ENCODE results near the gene YIPF3.

YIPF3 gene

DNA sequence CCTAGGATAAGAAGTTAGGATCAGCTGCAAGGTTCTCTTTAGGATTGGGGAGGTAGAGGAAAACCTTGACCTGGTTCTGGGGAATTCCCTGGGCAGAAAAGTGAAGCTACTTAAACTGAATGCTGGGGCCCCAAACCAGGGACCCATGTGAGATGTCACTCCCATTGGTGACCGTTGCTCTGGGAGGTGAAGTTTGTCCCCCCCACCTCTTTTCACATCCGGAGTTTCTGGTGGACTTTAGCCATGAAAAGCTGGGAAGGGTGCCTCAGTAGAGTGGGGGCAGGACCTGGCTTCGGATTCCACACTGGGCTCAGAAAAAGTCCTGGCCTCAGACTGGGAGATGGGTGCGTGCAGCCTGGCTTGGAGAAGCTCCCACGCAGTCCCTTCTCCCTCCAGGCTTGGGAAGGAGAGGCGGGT lies 26.2 kb downstream of the YIPF3 start:
- peaks cover 15% of the 10 kb centered on the region for H3K36me3 ChIP-seq (ENCODE audit: insufficient read depth, low read length)
- no peak overlapping the region for H3K9ac ChIP-seq (ENCODE audit: low read length)
- H3K27me3 ChIP-seq (ENCODE audit: control insufficient read depth in 1 of 2, insufficient read depth in 2 of 2, low read length in 2 of 2): no peaks in the 10 kb centered on the region
- H3K4me1 ChIP-seq (ENCODE audit: insufficient read depth, low read length): peaks cover 32% of the 10 kb centered on the region
- H3K27ac ChIP-seq (ENCODE audit: low read depth, low read length): no peak overlapping the region
- H3K4me3 ChIP-seq (ENCODE audit: low read depth in 1 of 2, low read length in 2 of 2): no peak overlapping the region
- H3K9me3 ChIP-seq (ENCODE audit: low read length): no peaks in the 10 kb centered on the region

DNA sequence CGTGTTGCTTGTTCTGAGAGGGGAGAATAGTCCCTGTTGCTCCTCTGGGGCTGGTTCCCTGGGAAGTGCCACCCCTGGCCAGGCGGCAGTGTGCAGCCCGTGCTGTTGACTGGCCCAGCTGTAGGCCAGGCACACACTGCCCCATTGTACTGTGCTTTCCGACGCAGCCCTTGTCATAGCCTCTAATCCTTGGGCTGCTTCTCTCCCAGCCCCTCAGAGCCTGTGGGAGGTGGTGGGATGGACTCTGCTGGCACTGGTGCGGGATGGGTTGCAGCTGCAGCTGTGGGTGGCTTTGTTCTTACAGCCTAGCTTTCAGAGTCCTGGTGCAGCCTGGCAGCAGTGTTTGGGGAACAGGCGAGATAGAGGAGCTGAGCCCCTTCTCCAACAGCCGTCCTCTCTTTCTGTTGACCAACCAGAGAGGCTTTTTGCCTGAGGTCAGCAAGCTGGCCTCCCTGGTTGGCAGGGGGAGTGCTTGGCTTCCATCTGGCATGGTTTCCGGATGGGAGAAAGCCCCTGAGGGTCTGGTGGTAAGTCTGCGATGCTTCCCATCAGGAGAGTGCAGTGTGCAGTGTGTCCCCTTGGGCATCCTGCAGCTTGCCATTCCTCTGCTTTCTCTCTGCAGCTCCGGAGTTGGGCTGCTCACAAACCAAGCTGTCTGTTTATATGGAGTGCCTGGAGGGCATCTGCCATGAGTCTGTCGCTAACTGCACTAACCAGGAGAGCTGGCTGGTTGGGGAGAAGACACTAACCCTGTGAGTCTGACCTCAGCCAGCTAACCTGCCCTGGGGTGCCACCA lies 27.3 kb downstream of the YIPF3 start:
- no peak overlapping the region for H3K4me3 ChIP-seq (ENCODE audit: low read depth in 1 of 2, low read length in 2 of 2)
- H3K27ac ChIP-seq (ENCODE audit: low read depth, low read length): no peak overlapping the region
- H3K9me3 ChIP-seq (ENCODE audit: low read length): no peaks in the 10 kb centered on the region
- no peaks in the 10 kb centered on the region for H3K27me3 ChIP-seq (ENCODE audit: control insufficient read depth in 1 of 2, insufficient read depth in 2 of 2, low read length in 2 of 2)
- H3K36me3 ChIP-seq (ENCODE audit: insufficient read depth, low read length): peaks cover 15% of the 10 kb centered on the region
- H3K9ac ChIP-seq (ENCODE audit: low read length): no peak overlapping the region
- peaks cover 28% of the 10 kb centered on the region for H3K4me1 ChIP-seq (ENCODE audit: insufficient read depth, low read length)

DNA sequence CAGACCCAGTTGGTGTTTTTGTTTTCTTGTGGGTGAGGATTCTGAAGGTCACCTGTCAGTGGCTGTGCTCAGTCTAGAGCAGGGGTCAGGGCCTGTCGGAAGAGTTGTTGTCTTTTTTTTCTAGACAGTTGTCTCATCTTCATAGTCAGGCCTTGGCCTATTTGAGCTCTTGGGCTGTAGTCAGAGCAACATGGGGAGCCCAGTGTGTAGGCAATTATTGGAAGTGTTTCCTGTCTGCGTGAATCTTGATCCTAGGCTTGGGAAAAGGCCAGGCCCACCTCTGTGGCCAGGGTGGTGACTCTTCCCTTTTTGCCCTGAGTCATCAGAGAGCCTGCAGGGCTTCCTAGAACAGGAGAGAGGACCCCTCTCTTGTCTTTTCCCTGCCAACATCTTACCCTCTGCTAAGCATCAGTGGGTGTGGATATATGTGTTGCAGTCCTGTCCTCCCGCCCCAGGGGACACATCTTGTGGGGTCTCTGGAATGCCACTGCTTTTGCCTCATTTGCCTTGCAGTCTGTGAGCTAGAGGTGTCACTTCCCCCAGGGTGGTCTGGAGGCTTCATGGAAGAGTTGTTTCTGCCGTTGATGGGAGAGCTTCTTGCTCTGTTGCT lies 28.0 kb downstream of the YIPF3 start:
- no peak overlapping the region for H3K27ac ChIP-seq (ENCODE audit: low read depth, low read length)
- no peaks in the 10 kb centered on the region for H3K27me3 ChIP-seq (ENCODE audit: control insufficient read depth in 1 of 2, insufficient read depth in 2 of 2, low read length in 2 of 2)
- peaks cover 28% of the 10 kb centered on the region for H3K4me1 ChIP-seq (ENCODE audit: insufficient read depth, low read length)
- H3K36me3 ChIP-seq (ENCODE audit: insufficient read depth, low read length): peaks cover 15% of the 10 kb centered on the region
- no peak overlapping the region for H3K9ac ChIP-seq (ENCODE audit: low read length)
- no peaks in the 10 kb centered on the region for H3K9me3 ChIP-seq (ENCODE audit: low read length)
- H3K4me3 ChIP-seq (ENCODE audit: low read depth in 1 of 2, low read length in 2 of 2): no peak overlapping the region

DNA sequence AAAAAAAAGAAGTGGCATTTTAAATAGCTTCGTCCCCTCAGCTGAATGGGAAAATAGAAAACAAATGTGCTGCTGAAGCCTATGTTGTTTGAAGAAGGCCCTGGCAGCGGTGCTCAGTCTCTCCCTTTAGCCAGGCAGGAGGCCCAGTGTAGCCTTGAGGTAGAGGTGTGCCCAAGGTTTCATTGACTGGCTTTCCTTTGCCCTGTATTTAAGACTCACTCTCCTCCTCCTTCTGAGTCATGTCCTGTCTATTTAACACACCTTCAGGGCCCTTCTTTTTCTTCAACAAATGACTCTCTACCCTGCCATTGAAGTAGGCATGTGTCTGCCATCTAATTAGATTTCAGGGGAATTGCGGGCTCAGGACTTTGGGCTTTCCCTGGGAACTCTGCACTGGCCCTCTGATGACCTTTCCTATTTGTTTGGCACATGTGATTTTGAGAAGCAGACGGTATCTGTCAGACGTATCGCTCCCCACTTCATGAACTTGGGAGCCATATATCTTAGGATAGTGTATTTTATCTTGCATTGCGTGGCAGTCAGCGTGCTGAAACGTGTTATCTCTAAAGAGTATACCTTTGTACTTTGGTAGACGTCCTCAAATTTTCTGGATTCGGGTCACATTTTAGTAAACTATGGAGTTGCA lies 35.0 kb downstream of the YIPF3 start:
- H3K4me3 ChIP-seq (ENCODE audit: low read depth in 1 of 2, low read length in 2 of 2): no peak overlapping the region
- no peaks in the 10 kb centered on the region for H3K36me3 ChIP-seq (ENCODE audit: insufficient read depth, low read length)
- no peak overlapping the region for H3K9ac ChIP-seq (ENCODE audit: low read length)
- no peak overlapping the region for H3K27ac ChIP-seq (ENCODE audit: low read depth, low read length)
- peaks cover 26% of the 10 kb centered on the region for H3K4me1 ChIP-seq (ENCODE audit: insufficient read depth, low read length)
- H3K27me3 ChIP-seq (ENCODE audit: control insufficient read depth in 1 of 2, insufficient read depth in 2 of 2, low read length in 2 of 2): no peaks in the 10 kb centered on the region
- no peaks in the 10 kb centered on the region for H3K9me3 ChIP-seq (ENCODE audit: low read length)

DNA sequence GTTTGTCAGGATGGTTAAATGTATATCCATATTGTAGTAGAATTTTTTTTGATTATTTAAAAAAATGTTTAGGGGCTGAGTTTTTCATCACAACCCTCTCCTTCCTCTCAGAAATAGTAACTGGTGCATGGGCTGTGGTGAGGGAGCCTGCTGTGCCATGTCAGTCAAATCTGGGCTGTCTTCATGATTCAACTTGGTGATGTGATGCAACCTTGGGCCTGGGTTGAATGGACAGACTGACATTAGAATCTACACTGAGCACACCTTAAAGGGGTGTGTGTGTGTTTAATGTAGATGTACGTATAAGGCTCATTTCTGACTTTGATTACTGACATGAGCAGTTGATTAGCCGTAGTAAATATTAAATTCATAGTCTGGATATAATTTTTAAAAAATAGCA lies 35.7 kb downstream of the YIPF3 start:
- no peak overlapping the region for H3K4me3 ChIP-seq (ENCODE audit: low read depth in 1 of 2, low read length in 2 of 2)
- H3K27ac ChIP-seq (ENCODE audit: low read depth, low read length): no peak overlapping the region
- H3K9me3 ChIP-seq (ENCODE audit: low read length): no peaks in the 10 kb centered on the region
- no peaks in the 10 kb centered on the region for H3K27me3 ChIP-seq (ENCODE audit: control insufficient read depth in 1 of 2, insufficient read depth in 2 of 2, low read length in 2 of 2)
- no peaks in the 10 kb centered on the region for H3K36me3 ChIP-seq (ENCODE audit: insufficient read depth, low read length)
- no peak overlapping the region for H3K9ac ChIP-seq (ENCODE audit: low read length)
- peaks cover 26% of the 10 kb centered on the region for H3K4me1 ChIP-seq (ENCODE audit: insufficient read depth, low read length)

DNA sequence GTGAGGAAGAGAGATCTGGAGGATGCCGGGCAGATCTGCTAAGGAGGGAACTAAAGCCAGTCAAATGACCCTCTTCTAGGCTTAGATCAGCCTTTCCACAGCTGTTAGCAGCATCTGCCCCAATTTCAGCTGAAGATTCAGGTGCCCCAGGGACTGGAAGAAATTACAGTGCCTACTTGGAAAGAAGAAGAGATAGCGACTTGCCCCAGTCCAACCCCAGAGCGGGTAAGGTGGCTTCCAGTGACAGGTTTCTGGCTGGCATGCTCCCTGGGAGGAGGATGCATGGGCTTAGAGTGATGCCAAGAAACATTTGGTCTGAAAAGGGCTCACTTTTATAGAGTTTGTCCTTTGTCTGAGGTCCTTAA lies 38.7 kb downstream of the YIPF3 start:
- no peaks in the 10 kb centered on the region for H3K27me3 ChIP-seq (ENCODE audit: control insufficient read depth in 1 of 2, insufficient read depth in 2 of 2, low read length in 2 of 2)
- peak overlapping the region; percentile 87 for H3K27ac ChIP-seq (ENCODE audit: low read depth, low read length)
- peak overlapping the region; percentile 81 for H3K9ac ChIP-seq (ENCODE audit: low read length)
- no peaks in the 10 kb centered on the region for H3K36me3 ChIP-seq (ENCODE audit: insufficient read depth, low read length)
- H3K9me3 ChIP-seq (ENCODE audit: low read length): no peaks in the 10 kb centered on the region
- peak overlapping the region; percentile 63 to 84 for H3K4me3 ChIP-seq (ENCODE audit: low read depth in 1 of 2, low read length in 2 of 2)
- peaks cover 26% of the 10 kb centered on the region for H3K4me1 ChIP-seq (ENCODE audit: insufficient read depth, low read length)

DNA sequence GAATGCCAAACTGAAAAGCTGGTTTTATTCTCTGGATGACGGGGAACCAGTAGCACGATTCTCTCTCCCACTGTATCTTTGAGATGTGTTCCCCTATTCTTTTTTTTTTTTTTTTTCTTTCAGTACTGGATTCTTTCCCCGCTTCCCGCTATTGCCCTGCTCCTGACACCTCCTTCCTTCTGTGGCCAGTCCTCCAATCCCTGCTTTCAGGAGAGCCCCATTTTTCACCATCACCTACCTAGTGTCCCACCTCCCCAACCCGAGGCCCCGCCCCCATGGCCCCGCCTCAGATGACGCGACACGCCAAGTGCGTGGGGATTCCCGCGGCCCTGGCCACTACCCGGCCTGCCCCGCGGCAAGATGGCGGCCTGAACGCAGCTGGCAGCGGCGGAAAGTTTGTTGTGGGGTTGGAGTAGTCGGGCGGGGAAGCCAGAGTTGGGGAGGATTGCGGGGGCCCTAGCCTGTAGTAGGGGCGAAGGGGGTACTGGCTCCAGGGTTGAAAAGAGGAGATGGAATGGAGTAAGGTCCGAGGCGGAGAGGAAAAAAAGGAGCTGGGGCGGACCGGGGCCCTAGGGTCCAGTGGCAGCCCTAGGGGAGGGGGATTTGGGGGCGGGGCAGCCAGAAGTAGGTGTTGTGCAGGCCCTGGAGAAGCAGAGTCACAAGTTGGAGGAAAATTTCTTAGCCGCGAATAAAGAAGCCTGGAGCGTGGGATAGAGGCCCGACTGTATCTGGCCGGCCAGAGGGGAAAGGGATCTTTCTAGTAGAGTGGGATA lies 39.3 kb downstream of the YIPF3 start, which contains the start of gene TJAP1:
Gene TJAP1, plus strand, starts transcription at position 336 of the 773 bp plus-strand sequence. CDS start 21,432 bp downstream, outside the sequence.
- H3K27ac ChIP-seq (ENCODE audit: low read depth, low read length): peak within 1 kb of the TSS; percentile 87
- peak within 1 kb of the TSS; percentile 63 to 84 for H3K4me3 ChIP-seq (ENCODE audit: low read depth in 1 of 2, low read length in 2 of 2)

DNA sequence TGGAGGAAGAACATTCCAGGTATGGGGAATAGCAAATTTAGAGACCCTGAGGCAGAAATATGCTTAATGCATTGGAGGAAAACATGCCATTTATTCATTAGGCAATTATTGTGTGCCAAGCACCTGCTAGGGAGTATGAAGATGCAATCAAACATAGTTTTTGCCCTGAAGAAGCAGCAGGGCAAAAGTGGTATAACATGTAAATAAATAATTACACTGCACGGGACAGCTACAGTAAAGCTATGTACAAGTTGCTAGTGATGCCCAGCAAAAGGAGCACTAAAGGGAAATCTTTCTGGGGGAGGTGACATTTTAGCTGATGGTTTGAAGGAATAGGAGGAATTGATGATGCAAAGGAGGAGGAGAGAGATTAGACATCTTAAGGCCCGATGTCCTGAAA lies 40.0 kb downstream of the YIPF3 start:
- no peaks in the 10 kb centered on the region for H3K27me3 ChIP-seq (ENCODE audit: control insufficient read depth in 1 of 2, insufficient read depth in 2 of 2, low read length in 2 of 2)
- peaks cover 26% of the 10 kb centered on the region for H3K4me1 ChIP-seq (ENCODE audit: insufficient read depth, low read length)
- H3K36me3 ChIP-seq (ENCODE audit: insufficient read depth, low read length): no peaks in the 10 kb centered on the region
- H3K4me3 ChIP-seq (ENCODE audit: low read depth in 1 of 2, low read length in 2 of 2): peak overlapping the region in 1 of 2 donors; percentile 84
- no peak overlapping the region for H3K27ac ChIP-seq (ENCODE audit: low read depth, low read length)
- peak overlapping the region; percentile 1 for H3K9ac ChIP-seq (ENCODE audit: low read length)
- no peaks in the 10 kb centered on the region for H3K9me3 ChIP-seq (ENCODE audit: low read length)

More for the DNA sequence above, 39.3 kb downstream of the YIPF3 start, which contains the start of gene TJAP1:
- Histone ChIP-seq H3K9me3 (ENCODE audit: low read length) (no peaks in the 10 kb centered on the region), H3K27me3 (ENCODE audit: control insufficient read depth in 1 of 2, insufficient read depth in 2 of 2, low read length in 2 of 2) (no peaks in the 10 kb centered on the region), H3K4me1 (ENCODE audit: insufficient read depth, low read length) (peaks cover 26% of the 10 kb centered on the region), H3K36me3 (ENCODE audit: insufficient read depth, low read length) (no peaks in the 10 kb centered on the region), H3K9ac (ENCODE audit: low read length) (peak within 1 kb of the TSS; percentile 81)

DNA sequence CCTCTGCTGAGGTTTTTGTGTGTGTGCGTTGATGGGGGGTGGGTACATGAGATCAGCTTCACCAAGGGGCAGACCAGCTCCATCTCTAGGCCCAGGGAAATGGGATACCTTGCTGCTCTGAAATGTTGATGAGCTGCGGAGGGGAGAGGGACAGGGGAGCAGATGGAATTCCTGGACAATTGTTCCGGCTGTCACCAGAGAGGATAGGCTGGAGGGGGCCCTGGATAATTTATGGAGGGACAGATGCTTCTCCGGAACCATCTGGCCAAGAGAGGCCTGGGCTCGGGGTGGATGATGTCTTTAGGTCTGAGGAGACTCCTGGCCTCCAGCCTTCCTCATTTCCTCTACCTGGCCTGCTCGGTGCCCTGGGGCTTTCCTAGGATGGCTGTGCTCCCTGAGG lies 41.2 kb downstream of the YIPF3 start:
- Histone ChIP-seq H3K27ac (ENCODE audit: low read depth, low read length) (no peak overlapping the region), H3K9ac (ENCODE audit: low read length) (no peak overlapping the region), H3K36me3 (ENCODE audit: insufficient read depth, low read length) (no peaks in the 10 kb centered on the region), H3K9me3 (ENCODE audit: low read length) (no peaks in the 10 kb centered on the region), H3K27me3 (ENCODE audit: control insufficient read depth in 1 of 2, insufficient read depth in 2 of 2, low read length in 2 of 2) (no peaks in the 10 kb centered on the region), H3K4me3 (ENCODE audit: low read depth in 1 of 2, low read length in 2 of 2) (no peak overlapping the region), H3K4me1 (ENCODE audit: insufficient read depth, low read length) (peaks cover 26% of the 10 kb centered on the region)

DNA sequence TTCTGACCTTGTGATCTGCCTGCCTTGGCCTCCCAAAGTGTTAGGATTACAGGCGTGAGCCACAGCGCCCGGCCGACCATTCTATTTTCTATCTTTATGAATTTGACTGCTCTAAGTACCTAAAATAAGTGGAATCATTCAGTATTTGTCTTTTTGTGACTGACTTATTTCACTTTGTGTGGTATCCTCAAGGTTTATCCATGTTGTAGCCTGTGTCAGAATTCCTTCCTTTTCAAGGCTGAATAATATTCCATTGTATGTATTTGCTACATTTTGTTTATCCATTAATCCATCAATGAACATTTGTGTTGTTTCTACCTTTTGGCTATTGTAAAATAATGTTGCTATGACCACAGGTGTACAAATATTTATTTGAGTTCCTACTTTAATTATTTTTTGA lies 44.2 kb downstream of the YIPF3 start:
- H3K4me3 ChIP-seq (ENCODE audit: low read depth in 1 of 2, low read length in 2 of 2): no peak overlapping the region
- no peak overlapping the region for H3K27ac ChIP-seq (ENCODE audit: low read depth, low read length)
- no peaks in the 10 kb centered on the region for H3K36me3 ChIP-seq (ENCODE audit: insufficient read depth, low read length)
- peaks cover 0 to 6% of the 10 kb centered on the region in 2 donors for H3K27me3 ChIP-seq (ENCODE audit: control insufficient read depth in 1 of 2, insufficient read depth in 2 of 2, low read length in 2 of 2)
- no peak overlapping the region for H3K9ac ChIP-seq (ENCODE audit: low read length)
- no peaks in the 10 kb centered on the region for H3K9me3 ChIP-seq (ENCODE audit: low read length)
- H3K4me1 ChIP-seq (ENCODE audit: insufficient read depth, low read length): peaks cover 4% of the 10 kb centered on the region

DNA sequence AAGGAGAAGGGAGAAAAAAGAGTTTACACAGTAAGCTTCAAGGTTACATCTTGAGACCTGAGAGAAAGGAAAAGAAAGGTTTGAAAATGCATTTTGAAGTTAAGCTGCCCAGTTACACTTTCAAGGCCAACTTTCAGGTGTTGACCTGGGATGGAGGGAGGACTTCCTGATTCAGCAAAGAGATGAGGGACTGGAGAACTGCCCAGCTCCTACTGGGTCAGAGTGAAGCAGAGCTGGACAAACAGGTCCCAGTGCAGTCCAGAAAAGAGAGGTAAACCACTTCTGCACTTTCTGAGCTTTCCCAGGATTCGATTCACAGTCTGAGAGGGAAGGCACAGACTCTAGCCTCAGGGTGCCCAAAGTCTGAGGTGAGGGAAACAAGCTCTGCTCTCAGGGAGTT lies 45.3 kb downstream of the YIPF3 start:
- Histone ChIP-seq H3K27me3 (ENCODE audit: control insufficient read depth in 1 of 2, insufficient read depth in 2 of 2, low read length in 2 of 2) (peaks cover 0 to 6% of the 10 kb centered on the region in 2 donors), H3K27ac (ENCODE audit: low read depth, low read length) (no peak overlapping the region), H3K36me3 (ENCODE audit: insufficient read depth, low read length) (no peaks in the 10 kb centered on the region), H3K9me3 (ENCODE audit: low read length) (no peaks in the 10 kb centered on the region), H3K9ac (ENCODE audit: low read length) (no peak overlapping the region), H3K4me1 (ENCODE audit: insufficient read depth, low read length) (no peaks in the 10 kb centered on the region), H3K4me3 (ENCODE audit: low read depth in 1 of 2, low read length in 2 of 2) (no peak overlapping the region)

All from muscle layer of colon (tissue), 2 donors.